Hindlimb muscle (tissue), 1 donor: ENCODE measurements around the gene FBXL13. TPM values are rescaled to one million over a fixed set of nuclear protein-coding genes. Genes with fewer than 3 reads are reported as not detected.
A peak's percentile ranks its signal among the peaks of the same experiment; 100 is the strongest.
"Not testable (repeated sequence)": the region's sequence is repeated elsewhere in the genome, so short reads cannot be mapped to it uniquely, and the experiment has no call there.

ENCODE experiments used
- DNase-seq: peaks from one replicate; pipeline ENCODE4 v3.0.0-alpha.2; 2013
- polyA plus RNA-seq: library from polyadenylated mRNA; unstranded; fragments of 120-200 nt; gene quantifications from one replicate; pipeline ENCODE4 v1.2.1, GENCODE V29; 2013; ENCODE audit not compliant: insufficient read length

The FBXL13 gene
- polyA plus RNA-seq, 1 donor: 0.76 TPM

- DNase-seq: not testable (repeated sequence)
Measured at GRCh38 chr7:103020876-103021275, 53.7 kb downstream of the FBXL13 start.

GRCh38 chr7:103018295-103018694, 56.3 kb downstream of the FBXL13 start:
- DNase-seq: not testable (repeated sequence)

GRCh38 chr7:103011650-103012049, 62.9 kb downstream of the FBXL13 start:
- no peak for DNase-seq

- no peak for DNase-seq
Measured at GRCh38 chr7:103010211-103010610, 64.4 kb downstream of the FBXL13 start.

- no peak for DNase-seq
Measured at GRCh38 chr7:103009466-103010185, 65.0 kb downstream of the FBXL13 start.

GRCh38 chr7:103003004-103003403, 71.6 kb downstream of the FBXL13 start:
- DNase-seq: no peak

- DNase-seq: no peak
Measured at GRCh38 chr7:103001210-103001609, 73.4 kb downstream of the FBXL13 start.

- DNase-seq: no peak
Measured at GRCh38 chr7:102996957-102997356, 77.6 kb downstream of the FBXL13 start.

- not testable (repeated sequence) for DNase-seq
Measured at GRCh38 chr7:102995609-102996008, 79.0 kb downstream of the FBXL13 start.

GRCh38 chr7:102994567-102994966, 80.0 kb downstream of the FBXL13 start:
- no peak for DNase-seq

GRCh38 chr7:102993718-102994029, 80.9 kb downstream of the FBXL13 start:
- no peak for DNase-seq

GRCh38 chr7:102992938-102993717, 81.5 kb downstream of the FBXL13 start:
- peak; percentile 49 for DNase-seq

- DNase-seq: no peak
Measured at GRCh38 chr7:102992509-102992937, 82.1 kb downstream of the FBXL13 start.

- peak; percentile 51 for DNase-seq
Measured at GRCh38 chr7:102991540-102992214, 82.9 kb downstream of the FBXL13 start.

- DNase-seq: peak; percentile 5
Measured at GRCh38 chr7:102991077-102991539, 83.5 kb downstream of the FBXL13 start.

GRCh38 chr7:102990642-102991041, 84.0 kb downstream of the FBXL13 start:
- DNase-seq: no peak

GRCh38 chr7:102988631-102989560, 85.7 kb downstream of the FBXL13 start:
- DNase-seq: no peak

- no peak for DNase-seq
Measured at GRCh38 chr7:102988088-102988487, 86.5 kb downstream of the FBXL13 start.

GRCh38 chr7:102985176-102985783, 89.3 kb downstream of the FBXL13 start:
- DNase-seq: no peak

GRCh38 chr7:102983602-102984001, 91.0 kb downstream of the FBXL13 start:
- no peak for DNase-seq

GRCh38 chr7:102982235-102982634, 92.4 kb downstream of the FBXL13 start:
- no peak for DNase-seq

GRCh38 chr7:102981451-102981850, 93.1 kb downstream of the FBXL13 start:
- no peak for DNase-seq
